Neural cell (in vitro differentiated cells): ENCODE results near the gene ADGRD2. TPM values are rescaled to one million over a fixed set of nuclear protein-coding genes. Genes with fewer than 3 reads are reported as not detected.

Experiments
- H2AFZ ChIP-seq: fragments of 200-600, 300-800 bp; sonication (generic), shearing (Covaris generic); 2 replicates; pipeline ENCODE4 v1.6.0; 2014; ENCODE audit warnings: low read depth, mild to moderate bottlenecking, antibody characterized with exemption, low read length, moderate library complexity
- H3F3A ChIP-seq: fragments of 200-600 bp; shearing (Covaris generic); 2 replicates; pipeline ENCODE4 v1.6.1; 2016; ENCODE audit warnings: mild to moderate bottlenecking, moderate library complexity, mixed read lengths, antibody characterized with exemption, low read length; ENCODE audit not compliant: insufficient read depth, poor library complexity, severe bottlenecking
- H3K27ac ChIP-seq: fragments of 200-600, 300-800 bp; sonication (generic), shearing (Covaris generic); 2 replicates; pipeline ENCODE4 v1.5.1; 2014; ENCODE audit warnings: mild to moderate bottlenecking, low read length, moderate library complexity
- H3K27me3 ChIP-seq: fragments of 300-800, 200-600 bp; sonication (generic), shearing (Covaris generic); 2 replicates; pipeline ENCODE4 v1.6.0; 2014; ENCODE audit warnings: mild to moderate bottlenecking, low read depth, low read length, moderate library complexity; ENCODE audit not compliant: insufficient read depth
- H3K36me3 ChIP-seq: fragments of 300-800, 200-600 bp; sonication (generic), shearing (Covaris generic); 2 replicates; pipeline ENCODE4 v1.5.1; 2014; ENCODE audit warnings: mild to moderate bottlenecking, antibody characterized with exemption, low read length, moderate library complexity; ENCODE audit not compliant: insufficient read depth
- H3K4me2 ChIP-seq: fragments of 300-800, 200-600 bp; sonication (generic), shearing (Covaris generic); 2 replicates; pipeline ENCODE4 v1.6.0; 2014; ENCODE audit warnings: mild to moderate bottlenecking, low read length
- H3K4me3 ChIP-seq: fragments of 300-800, 200-600 bp; sonication (generic), shearing (Covaris generic); 2 replicates; pipeline ENCODE4 v1.5.1; 2014; ENCODE audit warnings: mild to moderate bottlenecking, low read length, moderate library complexity
- H3K79me2 ChIP-seq: fragments of 200-600 bp; shearing (Covaris generic); replicated peaks from 2 replicates; pipeline ENCODE4 v1.6.0; 2014; ENCODE audit warnings: mild to moderate bottlenecking, low read length, moderate library complexity; ENCODE audit not compliant: insufficient read depth
- H3K9ac ChIP-seq: fragments of 300-800, 200-600 bp; sonication (generic), shearing (Covaris generic); 2 replicates; pipeline ENCODE4 v1.6.1; 2016; ENCODE audit warnings: mild to moderate bottlenecking, low read length, mixed read lengths
- H3K9me2 ChIP-seq: fragments of 200-600 bp; shearing (Covaris generic); 2 replicates; pipeline ENCODE4 v1.6.1; 2016; ENCODE audit warnings: mild to moderate bottlenecking, low read length, mixed read lengths; ENCODE audit not compliant: insufficient read depth
- H3K9me3 ChIP-seq: fragments of 200-600, 300-800 bp; sonication (generic), shearing (Covaris generic); 2 replicates; pipeline ENCODE4 v1.6.1; 2016; ENCODE audit warnings: mild to moderate bottlenecking, mixed run types, low read length, moderate library complexity, mixed read lengths
- H4K20me1 ChIP-seq: fragments of 200-600 bp; shearing (Covaris generic); 2 replicates; pipeline ENCODE4 v1.6.1; 2016; ENCODE audit warnings: mild to moderate bottlenecking, mixed run types; ENCODE audit not compliant: insufficient read depth
- CTCF ChIP-seq: fragments of 450-650 bp; IDR thresholded peaks from 2 replicates; pipeline ENCODE4 v1.5.1; 2014; ENCODE audit warnings: antibody characterized with exemption, mild to moderate bottlenecking, moderate library complexity; ENCODE audit not compliant: poor library complexity, severe bottlenecking
- EP300 ChIP-seq: fragments of 450-650 bp; conservative IDR thresholded peaks from 2 replicates; pipeline ENCODE4 v1.6.1; 2014; ENCODE audit warnings: antibody characterized with exemption, mild to moderate bottlenecking, moderate library complexity; ENCODE audit not compliant: poor library complexity, severe bottlenecking
- EZH2 ChIP-seq: fragments of 200-600, 300-800 bp; shearing (Covaris generic), sonication (generic); IDR thresholded peaks from 2 replicates; pipeline ENCODE4 v1.6.1; 2014; ENCODE audit warnings: antibody characterized with exemption, low read length, borderline replicate concordance, mild to moderate bottlenecking; ENCODE audit not compliant: insufficient read depth, poor library complexity, severe bottlenecking
- MXI1 ChIP-seq: fragments of 450-650 bp; conservative IDR thresholded peaks from 2 replicates; pipeline ENCODE4 v1.6.1; 2014; ENCODE audit warnings: antibody characterized with exemption, mild to moderate bottlenecking; ENCODE audit not compliant: poor library complexity, severe bottlenecking
- POLR2AphosphoS5 ChIP-seq: IDR thresholded peaks from 2 replicates; pipeline ENCODE4 v1.6.1; 2012
- RAD21 ChIP-seq: fragments of 450-650 bp; conservative IDR thresholded peaks from 2 replicates; pipeline ENCODE4 v1.6.1; 2014; ENCODE audit warnings: antibody characterized with exemption, mild to moderate bottlenecking, moderate library complexity
- REST ChIP-seq: IDR thresholded peaks from 2 replicates; pipeline ENCODE4 v1.6.1; 2012; ENCODE audit warnings: borderline replicate concordance
- SMC3 ChIP-seq: fragments of 450-650 bp; conservative IDR thresholded peaks from 2 replicates; pipeline ENCODE4 v1.6.1; 2014; ENCODE audit warnings: antibody characterized with exemption, mild to moderate bottlenecking, moderate library complexity; ENCODE audit not compliant: poor library complexity
- TAF1 ChIP-seq: IDR thresholded peaks from 2 replicates; pipeline ENCODE4 v1.6.1; 2012; ENCODE audit warnings: low read depth
- polyA plus RNA-seq: library from polyadenylated mRNA; depleted of rRNA; stranded (reverse); fragments of >200 nt; gene quantifications from 2 replicates; pipeline ENCODE4 v1.2.3, GENCODE V29; 2014

Gene ADGRD2
- polyA plus RNA-seq, 1 donor from 2014 or later = not detected

- H3K9ac ChIP-seq = no peak overlapping the region
- no peak overlapping the region for H3K4me3 ChIP-seq
- TF ChIP-seq EP300 = no peak
- TF ChIP-seq EZH2 = no peak
- no peak for TF ChIP-seq MXI1
- no peak for TF ChIP-seq CTCF
- TF ChIP-seq POLR2AphosphoS5 = no peak
- no peak overlapping the region for H3K4me2 ChIP-seq
- H2AFZ ChIP-seq = no peak overlapping the region
- H3K27ac ChIP-seq = no peak overlapping the region
- H3K27me3 ChIP-seq = no peaks in the 10 kb centered on the region
- no peaks in the 10 kb centered on the region for H3K79me2 ChIP-seq
- no peaks in the 10 kb centered on the region for H3K36me3 ChIP-seq
- H4K20me1 ChIP-seq = no peaks in the 10 kb centered on the region
- H3K9me3 ChIP-seq = no peaks in the 10 kb centered on the region
- no peaks in the 10 kb centered on the region for H3K9me2 ChIP-seq
- H3F3A ChIP-seq = no peaks in the 10 kb centered on the region
Observed at GRCh38 chr9:124440786-124441185, 9.5 kb upstream of the ADGRD2 start.

GRCh38 chr9:124441291-124441690, 9.0 kb upstream of the ADGRD2 start:
- Histone ChIP-seq H3F3A (no peaks in the 10 kb centered on the region), H3K79me2 (no peaks in the 10 kb centered on the region), H3K9me3 (no peaks in the 10 kb centered on the region), H3K4me2 (no peak overlapping the region), H3K27me3 (no peaks in the 10 kb centered on the region), H3K36me3 (no peaks in the 10 kb centered on the region), H3K4me3 (no peak overlapping the region), H4K20me1 (no peaks in the 10 kb centered on the region), H3K9me2 (no peaks in the 10 kb centered on the region), H3K9ac (no peak overlapping the region), H2AFZ (no peak overlapping the region), H3K27ac (no peak overlapping the region)
- no peak for TF ChIP-seq RAD21
- TF ChIP-seq SMC3 = no peak
- TF ChIP-seq POLR2AphosphoS5 = no peak
- no peak for TF ChIP-seq EP300
- TF ChIP-seq CTCF = no peak
- no peak for TF ChIP-seq TAF1
- TF ChIP-seq REST = no peak
- no peak for TF ChIP-seq EZH2
- no peak for TF ChIP-seq MXI1
